ENCODE data around the gene HADHA. TPM values are rescaled to one million over a fixed set of nuclear protein-coding genes. Genes with fewer than 3 reads are reported as not detected.

The HADHA gene
- total and polyA plus RNA-seq, 2 donors (not counting 1 experiment from before 2014, with no cell fraction given): 29.8 to 96.7 TPM

DNA sequence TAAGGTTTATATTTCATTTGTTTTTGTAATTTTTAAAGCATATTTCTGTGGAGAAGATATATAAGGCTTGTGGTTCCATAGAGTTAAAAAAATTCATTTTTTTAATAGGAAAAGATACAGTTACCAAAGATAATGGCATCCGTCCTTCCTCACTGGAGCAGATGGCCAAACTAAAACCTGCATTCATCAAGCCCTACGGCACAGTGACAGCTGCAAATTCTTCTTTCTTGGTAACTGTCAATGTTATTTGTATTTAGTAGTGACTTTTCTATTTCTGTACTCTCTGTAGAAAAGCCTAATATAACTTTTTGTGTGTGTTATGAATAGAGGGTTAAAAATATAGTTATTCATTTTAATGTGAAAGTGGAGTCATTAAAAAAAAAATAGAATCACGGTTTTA lies 35.5 kb upstream of the HADHA start:
- CTCF ChIA-PET: no interaction called here
- intact Hi-C loops (cut with micrococcal nuclease): no loop called here

More for the DNA sequence above, 35.5 kb upstream of the HADHA start:
- Mint-ChIP-seq H3K4me1 (no peaks in the 10 kb centered on the region), H3K27ac (no peak overlapping the region), H3K27me3 (no peaks in the 10 kb centered on the region), H3K4me3 (no peak overlapping the region), H3K9me3 (ENCODE audit: insufficient read depth) (no peaks in the 10 kb centered on the region)
- H3K4me3 ChIP-seq (ENCODE audit: control extremely low read depth in 1 of 5, extremely low read depth in 1 of 5, insufficient read depth in 1 of 5, low read depth in 2 of 5, low read length in 4 of 5): no peak overlapping the region
- no CpG with 5 or more reads among the region's 3 CpGs for WGBS (ENCODE audit: insufficient coverage)
- POLR2A ChIA-PET: no interaction called here
- TF ChIP-seq EZH2 (IDR thresholded peaks at IDR 0.05; ENCODE audit: borderline replicate concordance, insufficient read depth, low read depth, low read length, poor library complexity, severe bottlenecking): no peak
- no peak for TF ChIP-seq CTCF (IDR thresholded peaks at IDR 0.05)
- H3K79me2 ChIP-seq (ENCODE audit: control insufficient read depth, insufficient read depth, low read length): no peaks in the 10 kb centered on the region
- ATAC-seq (ENCODE audit: low read depth): no peak
- no peaks in the 10 kb centered on the region for H3K27me3 ChIP-seq (replicated peaks in 1 of 4; ENCODE audit: control extremely low read depth in 1 of 4, control insufficient read depth in 3 of 4, insufficient read depth in 4 of 4, low read length in 3 of 4)
- no peaks in the 10 kb centered on the region for H3K9me3 ChIP-seq (ENCODE audit: control extremely low read depth in 1 of 3, control insufficient read depth in 2 of 3, insufficient read depth in 1 of 3, low read length in 2 of 3)
- no peak overlapping the region for H3K9ac ChIP-seq (ENCODE audit: low read length)
- H3K4me2 ChIP-seq (replicated peaks; ENCODE audit: low read depth, low read length, poor library complexity, severe bottlenecking): no peak overlapping the region
- H2AFZ ChIP-seq (ENCODE audit: insufficient read depth, low read depth, low read length, poor library complexity, severe bottlenecking): no peak overlapping the region
- no peaks in the 10 kb centered on the region for H3K4me1 ChIP-seq (ENCODE audit: control insufficient read depth in 2 of 2, insufficient read depth in 2 of 2, low read length in 2 of 2)
- H3K27ac ChIP-seq (ENCODE audit: low read length in 2 of 2): no peak overlapping the region
- DNase-seq: no peak
- H3K36me3 ChIP-seq (replicated peaks in 1 of 2; ENCODE audit: control extremely low read depth in 1 of 2, control insufficient read depth in 1 of 2, extremely low read depth in 1 of 2, insufficient read depth in 2 of 2, low read length in 1 of 2): peaks cover 9 to 81% of the 10 kb centered on the region in 2 experiments
- H4K20me1 ChIP-seq (ENCODE audit: control insufficient read depth, insufficient read depth, low read length, poor library complexity, severe bottlenecking): no peaks in the 10 kb centered on the region
